ENCODE measurements around the gene ASPHD2.

The ASPHD2 gene

DNA sequence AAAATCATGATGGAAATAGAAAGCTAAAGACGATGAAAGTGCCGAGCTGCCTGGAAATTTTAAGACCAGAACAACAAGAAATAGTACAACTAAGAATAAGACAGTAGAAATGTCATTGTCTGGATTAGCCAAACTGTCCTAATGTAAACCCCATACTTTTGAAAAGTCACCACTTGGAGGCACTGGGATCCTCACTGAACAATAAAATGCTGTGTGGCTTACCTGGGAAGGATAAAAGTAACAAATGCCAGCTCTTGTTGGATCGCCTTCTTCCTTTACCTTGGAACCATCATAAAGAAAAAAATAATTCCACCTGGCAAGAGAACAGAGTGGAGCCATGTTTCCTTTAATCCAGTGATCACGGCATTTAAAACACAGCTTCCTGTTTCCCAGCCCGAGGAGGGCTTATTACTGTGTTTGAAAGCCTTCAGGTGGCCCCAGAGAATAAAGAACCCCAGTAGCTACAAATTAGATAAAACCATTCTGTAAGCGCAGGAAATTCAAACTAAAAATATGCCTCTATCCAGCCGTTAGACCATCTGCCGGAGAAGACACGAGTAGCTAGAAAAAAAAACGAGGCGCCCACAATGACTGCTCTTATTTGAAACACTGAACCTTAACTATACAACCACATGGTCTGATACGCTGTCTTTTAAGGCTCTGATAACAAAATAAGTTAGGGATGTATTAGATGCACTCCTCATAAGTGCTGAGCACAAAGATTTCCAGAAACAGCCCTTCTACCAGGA lies 50.2 kb downstream of the ASPHD2 start:
- DNase-seq = no peak

DNA sequence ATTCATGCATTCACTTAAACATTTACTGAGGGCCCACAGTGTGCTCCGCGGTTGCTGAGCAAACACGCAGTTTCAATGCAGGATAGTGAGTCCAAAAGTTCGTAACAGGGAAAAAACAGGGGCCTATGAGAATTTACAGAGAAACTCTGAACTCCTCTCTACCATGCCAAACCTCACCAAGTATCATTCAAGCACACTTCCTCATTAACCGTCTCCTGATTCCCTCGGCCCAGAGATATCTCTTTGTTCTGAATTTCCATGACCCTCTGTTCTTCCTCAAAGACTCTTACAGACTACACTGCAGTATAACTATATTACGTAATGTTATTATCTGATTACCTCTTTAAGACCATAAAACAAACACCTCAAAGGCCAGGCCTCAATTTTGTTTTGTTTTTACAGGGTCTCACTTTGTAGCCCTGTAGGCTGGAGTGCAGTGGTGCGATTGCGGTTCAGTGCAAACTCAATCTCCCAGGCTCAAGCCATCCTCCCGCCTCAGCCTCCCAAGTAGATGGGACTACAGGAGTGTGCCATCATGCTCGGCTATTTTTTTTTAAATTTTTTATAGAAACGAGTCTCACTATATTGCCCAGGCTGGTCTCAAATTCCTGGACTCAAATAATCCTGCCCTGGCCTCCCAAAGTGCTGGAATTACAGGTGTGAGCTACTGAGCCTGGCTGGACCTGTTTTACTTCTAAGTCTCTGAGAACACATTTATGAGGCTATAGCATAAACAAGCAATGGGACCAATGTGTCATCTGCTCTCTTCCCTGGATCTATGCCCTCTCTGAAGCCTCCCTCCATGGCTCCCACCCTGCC lies 50.9 kb downstream of the ASPHD2 start:
- no peak for DNase-seq

DNA sequence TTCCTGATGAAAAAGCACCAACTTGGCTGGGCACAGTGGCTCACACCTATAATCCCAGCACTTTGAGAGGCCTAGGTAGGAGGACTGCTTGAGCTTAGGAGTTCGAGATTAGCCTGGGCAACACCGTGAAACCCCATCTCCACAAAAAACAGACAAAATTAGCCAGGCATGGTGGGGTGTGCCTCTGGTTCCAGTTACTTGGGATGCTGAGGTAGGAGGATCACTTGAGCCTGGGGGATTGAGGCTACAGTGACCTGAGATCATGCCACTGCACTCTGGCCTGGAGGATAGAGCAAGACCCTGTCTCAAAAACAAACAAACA lies 51.5 kb downstream of the ASPHD2 start:
- no peak for DNase-seq

DNA sequence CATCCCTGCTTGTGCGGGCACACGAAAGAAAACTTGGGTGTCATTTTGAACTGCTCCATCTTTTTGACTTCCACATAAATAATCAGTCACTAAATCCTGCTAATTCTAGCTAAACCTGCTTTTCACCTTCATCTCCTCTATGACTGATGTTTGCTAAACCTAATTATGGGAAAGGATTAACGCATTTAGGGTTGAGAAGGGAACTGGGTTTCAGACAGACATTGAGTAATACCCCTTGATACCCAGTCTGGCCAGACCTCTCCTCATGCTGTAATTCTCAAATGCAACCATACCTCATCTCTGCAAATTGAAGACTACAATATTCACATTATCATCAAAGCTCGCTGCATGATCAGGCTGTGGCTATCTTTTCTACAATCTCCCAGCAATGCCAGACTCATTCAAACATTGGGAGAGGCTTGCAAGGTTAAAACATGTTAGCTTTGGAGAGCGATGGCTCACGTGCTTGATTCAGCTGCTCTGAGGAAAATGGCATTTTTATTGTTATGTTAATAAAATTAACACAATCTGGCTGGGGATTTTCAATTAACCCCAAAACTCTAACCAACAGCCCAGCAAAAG lies 52.1 kb downstream of the ASPHD2 start:
- no peak for DNase-seq

DNA sequence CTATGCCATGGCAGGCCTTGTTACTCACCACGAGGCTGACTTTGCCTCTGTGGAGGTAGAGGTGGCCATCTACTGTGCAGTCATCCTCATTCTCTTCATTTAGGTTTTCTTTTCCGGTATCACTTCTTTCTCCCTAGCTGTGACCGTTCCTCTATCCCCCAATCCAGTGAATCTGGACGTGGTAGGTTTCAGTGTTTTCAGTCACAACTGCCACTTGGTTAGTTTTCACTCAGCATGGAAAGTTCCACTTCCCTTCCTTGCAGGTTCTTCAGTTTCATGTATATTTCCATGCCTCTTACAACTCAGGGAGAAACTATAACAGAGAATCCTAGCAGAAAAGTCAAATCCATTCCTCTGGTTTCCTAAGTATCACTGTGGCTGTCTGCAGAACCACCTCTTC lies 52.6 kb downstream of the ASPHD2 start:
- DNase-seq = no peak

DNA sequence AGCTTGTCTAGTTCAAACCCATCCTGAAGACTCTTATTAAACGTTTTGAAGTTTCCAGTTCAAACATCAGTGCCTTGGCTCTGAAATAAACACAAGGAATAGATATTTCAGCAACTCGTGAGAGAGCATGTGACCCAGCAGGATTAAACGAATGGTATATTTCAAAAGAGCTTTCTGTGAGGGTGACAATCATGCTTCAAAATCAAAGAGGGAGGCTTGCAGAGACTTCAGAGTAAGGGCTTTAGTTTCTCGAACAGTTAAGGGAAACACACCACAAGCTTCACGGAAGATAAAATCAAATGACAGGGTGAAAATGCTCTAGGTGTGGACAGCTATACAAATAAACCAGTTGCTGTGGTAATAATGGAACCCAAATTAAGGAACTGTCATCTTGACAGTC lies 53.1 kb downstream of the ASPHD2 start:
- DNase-seq = no peak

DNA sequence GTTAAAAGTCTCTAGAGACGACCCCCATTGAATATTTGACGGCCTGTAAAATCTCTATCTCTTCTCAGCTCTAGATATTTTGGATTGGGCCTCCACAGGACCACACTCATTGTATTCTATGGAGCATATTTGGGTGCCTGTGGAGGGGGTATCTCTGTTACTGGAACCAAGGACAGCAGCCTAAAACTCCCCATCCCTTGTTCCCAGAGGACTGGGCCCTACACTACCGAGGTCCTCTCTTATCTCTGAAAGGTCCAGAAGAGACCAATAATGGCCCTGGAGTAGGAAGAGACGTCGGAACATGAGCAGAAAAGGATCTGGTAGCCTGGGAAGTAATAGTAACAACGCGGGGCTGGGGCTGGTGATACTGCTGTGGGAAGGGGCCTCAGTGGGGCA lies 54.0 kb downstream of the ASPHD2 start:
- DNase-seq = no peak

DNA sequence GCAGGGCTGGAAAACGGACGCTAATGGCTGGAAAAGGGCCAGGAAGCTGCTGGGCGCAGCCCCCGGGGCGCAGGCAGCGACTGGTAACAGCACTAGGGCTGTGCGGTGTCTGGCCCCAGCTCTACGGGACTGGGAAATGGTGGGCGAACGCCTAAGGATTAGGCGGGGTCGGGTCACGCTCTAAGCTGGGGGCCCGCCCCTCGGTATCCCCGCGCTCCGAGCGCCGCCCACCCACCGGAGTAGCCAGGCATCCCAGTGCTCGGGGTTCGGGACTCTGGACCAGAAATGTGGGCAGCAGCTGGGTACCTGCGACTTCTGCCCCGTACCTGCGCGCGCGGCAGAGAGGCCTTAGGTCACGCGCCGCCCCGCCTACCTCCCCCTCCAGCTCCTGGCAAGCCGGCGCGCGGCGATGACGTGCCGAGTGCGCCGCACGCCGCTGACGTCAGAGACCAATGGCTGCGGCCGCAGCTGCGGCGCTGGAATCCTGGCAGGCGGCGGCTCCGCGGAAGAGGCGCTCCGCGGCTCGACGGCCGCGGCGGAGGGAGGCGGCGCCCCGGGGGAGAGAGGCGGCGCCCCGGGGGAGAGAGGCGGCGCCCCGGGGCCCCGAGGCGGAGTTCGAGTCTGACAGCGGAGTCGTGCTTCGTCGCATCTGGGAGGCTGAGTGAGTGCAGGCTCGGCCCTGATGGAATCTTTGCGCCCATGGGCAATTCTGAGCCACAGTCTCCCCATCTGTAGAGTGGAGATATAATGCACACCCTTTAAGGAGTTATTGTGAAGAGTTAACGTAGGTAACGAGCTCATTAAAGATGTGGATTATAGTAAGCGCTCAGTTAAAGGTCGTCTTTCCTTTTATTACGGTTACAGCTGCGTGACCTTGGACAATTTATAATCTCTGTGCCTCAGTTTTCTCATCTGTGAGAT lies 54.6 kb downstream of the ASPHD2 start, which contains the start of the genes HPS4 and SRRD:
TSS of gene HPS4 (minus strand) at position 345 of the 921 bp plus-strand sequence. CDS start 2,021 bp downstream, outside the sequence.
TSS of gene SRRD (plus strand) at position 439 of the 921 bp plus-strand sequence. CDS start at position 453, 14 bp downstream.
- peak; percentile 73 for DNase-seq

DNA sequence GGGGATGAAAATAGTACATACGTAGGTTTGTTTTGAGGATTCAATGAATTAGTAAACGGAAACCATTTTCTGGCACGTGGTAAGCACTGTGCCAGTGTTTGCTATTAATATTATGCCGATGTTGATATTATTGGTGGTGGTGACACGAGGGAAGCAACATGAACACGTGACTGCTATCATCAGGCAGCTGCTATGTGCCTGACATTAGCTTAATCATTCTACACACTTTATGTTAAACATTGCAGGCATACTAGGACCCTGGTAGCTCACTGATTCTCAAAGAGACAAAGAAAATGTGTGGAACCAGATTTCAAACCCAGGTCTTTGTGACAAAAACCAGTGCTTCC lies 55.3 kb downstream of the ASPHD2 start:
- DNase-seq = no peak

DNA sequence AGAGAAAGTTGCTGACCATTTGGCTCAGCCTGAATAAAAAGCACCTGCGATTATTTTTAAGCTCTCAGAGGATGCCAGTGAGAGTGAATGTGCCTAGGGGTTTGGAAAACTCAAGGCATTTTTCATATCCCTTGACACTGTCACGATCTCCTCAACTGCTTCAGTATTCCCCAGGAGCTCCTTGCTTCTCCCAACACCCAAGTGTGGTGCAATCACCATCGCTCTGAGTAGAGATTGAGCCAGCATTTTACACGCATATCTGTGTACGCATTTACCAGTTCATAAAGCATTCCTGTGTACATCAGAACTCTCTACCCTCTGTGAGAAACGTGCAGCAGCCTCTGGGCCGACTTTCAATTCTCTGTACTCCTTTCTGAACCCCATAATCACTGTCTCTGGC lies 56.0 kb downstream of the ASPHD2 start:
- no peak for DNase-seq

DNA sequence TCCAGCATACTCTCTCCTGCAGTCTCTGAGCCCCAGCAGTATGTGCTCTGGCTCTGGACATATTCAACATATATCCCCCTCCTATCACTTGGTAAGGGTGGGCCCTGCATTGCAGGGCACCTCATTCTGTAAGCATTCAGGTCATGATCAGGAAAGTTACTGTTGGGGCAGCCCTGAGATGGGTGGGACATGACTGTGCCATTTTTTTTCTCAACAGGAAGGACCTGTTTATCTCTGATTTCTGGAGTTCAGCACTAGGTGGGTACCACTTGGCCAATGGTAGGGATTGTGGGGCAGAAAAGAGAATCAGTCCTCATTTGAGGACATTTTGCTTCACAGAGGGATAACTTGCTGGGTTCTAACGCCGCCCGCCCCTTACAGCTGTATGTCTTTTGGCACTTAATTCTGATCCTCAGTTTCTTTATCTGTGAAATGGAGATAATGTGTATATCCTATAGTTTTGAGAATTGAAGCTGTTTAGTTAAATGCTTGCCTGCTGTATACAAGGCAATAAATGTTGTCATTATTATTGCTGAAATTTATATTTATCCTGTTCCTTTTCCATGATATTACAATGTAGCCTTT lies 56.8 kb downstream of the ASPHD2 start:
- DNase-seq = no peak

DNA sequence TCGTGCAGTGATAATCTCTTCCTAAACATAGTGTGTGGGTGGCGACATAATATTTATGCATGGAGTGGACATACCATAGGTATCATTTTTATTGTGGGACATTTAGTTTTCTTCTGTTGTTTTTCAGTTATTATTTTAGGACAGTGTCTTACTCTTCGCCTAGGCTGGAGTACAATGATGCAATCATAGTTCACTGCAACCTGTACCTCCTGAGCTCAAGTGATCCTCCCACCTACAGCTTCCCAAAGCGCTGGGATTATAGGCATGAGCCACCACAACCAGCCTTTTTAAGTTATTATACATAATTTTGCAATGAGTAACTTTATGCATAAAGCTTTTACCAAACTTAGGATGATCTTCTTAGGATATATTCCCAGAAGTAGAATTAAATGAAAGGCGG lies 57.3 kb downstream of the ASPHD2 start:
- no peak for DNase-seq

DNA sequence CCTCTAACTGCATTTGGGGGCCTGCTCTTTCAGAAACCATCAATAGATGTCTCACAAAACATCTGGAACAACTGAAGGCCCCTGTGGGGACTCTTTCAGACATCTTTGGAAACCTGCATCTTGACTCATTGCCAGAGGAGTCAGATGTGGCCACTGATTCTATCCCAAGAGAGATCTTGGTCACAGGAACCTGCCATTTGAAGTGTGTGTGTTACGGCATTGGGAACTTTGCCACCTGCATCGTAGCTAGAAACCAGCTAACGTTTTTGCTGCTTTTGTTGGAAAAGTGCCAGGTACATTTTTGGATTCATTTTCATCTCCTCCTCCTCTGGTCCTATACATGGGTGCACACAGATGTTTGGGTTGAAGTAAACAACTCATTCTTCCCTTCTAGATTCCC lies 58.9 kb downstream of the ASPHD2 start:
- no peak for DNase-seq

DNA sequence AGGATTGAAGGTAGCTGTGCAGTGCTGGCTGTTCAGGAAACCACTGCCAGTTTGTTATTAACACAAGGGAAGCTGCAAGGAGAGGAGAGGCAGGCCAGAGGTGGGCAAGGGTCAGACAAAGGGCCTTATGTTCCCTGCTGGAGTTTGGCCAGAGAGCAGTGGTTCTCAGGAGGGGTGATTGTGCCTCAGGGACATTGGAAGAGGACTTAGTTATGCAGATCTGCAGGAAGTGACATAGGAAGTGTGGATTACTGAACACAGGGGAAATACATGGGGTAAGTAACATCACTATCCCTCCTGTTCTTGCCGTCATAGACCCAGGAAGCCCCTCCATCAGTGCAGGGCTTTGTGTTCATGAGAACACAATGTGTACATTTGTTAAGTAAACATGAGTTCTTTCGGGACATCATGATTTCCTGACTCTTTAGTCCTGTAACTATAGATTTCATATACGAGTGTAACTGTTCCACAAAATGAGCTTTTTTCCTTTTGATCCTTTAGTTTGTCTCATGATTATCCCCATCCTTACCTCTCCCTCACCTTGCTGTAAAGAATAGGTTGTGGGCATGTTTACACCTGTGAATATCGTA lies 60.5 kb downstream of the ASPHD2 start:
- no peak for DNase-seq

DNA sequence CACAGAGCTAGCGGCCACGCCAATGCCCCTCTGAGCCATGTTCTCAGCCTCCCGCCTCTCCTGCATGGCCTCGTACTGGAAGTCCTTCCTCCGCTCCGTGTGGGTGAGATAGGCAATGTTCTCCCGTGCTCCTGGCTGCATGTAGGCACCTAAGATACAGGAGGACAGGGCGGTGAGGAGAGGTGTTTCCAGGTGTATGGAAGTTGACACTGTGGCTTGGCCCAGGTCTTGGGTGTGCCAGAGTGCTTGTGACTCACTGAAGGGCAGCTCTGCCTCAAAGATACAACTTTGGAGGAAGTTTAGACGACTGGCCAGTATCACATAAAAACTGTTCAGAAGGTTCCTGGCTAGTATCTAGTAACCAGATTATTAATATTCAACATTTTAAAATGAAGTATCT lies 63.2 kb downstream of the ASPHD2 start:
- no peak for DNase-seq

DNA sequence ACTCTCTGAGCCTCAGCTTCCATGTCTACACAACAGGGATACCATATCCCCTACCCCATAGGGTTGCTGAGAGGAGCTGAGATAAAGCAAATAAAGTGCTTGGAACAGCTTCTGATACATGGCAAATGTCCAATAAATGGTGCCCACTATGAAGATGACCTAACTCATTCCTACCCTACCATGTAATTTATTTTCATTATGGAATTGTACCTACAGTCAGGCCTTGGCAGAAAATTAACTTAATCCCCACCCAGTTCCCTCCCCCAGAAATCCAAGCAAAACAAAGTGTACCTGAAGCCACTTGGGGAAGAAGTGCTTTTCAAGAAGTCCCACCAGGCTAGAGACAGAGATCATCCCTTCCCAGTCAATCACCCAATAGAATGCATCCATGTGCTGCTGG lies 65.4 kb downstream of the ASPHD2 start:
- no peak for DNase-seq
